Measurements from ENCODE around the gene DCAF10.
"Not testable (repeated sequence)": the region's sequence is repeated elsewhere in the genome, so short reads cannot be mapped to it uniquely, and the experiment has no call there.

DCAF10 gene

DNA sequence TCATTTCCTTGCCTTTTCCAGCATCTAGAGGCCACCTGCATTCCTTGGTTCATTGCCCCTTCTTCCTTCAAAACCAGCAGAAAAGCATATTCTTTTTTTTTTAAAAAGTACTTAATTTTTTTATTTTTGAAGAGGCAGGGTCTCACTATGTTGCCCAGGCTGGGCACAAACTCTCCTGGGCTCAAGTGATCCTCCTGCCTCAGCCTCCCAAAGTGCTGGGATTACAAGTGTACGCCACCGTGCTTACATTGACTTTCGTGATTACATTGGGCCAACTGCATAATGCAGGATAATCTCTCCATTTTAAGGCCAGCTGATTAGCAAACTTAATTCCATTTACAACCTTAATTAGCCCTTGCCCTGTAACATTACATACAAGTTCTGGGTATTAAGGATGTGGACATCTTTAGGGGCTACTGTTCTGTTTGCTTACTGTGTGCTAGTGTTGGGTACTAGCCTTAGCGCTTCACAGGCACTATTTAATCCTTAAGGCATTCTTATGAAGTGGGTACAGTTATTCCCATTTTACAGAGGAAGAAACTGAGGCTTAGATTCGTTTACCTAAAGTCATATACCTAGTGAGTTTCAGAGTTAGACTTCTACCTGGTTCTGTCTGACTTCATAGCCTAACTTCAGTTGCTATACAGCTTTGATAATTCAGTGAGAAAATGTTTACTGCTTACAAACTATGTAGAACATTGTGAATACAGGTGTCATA, 69.6 kb downstream of the DCAF10 start:
- ATAC-seq (ENCODE audit: low read depth) = no peak
- no peak overlapping the region for H3K27ac Mint-ChIP-seq
- H3K4me1 Mint-ChIP-seq = no peaks in the 10 kb centered on the region
- H3K4me3 Mint-ChIP-seq = no peak overlapping the region
- H3K27me3 Mint-ChIP-seq = no peaks in the 10 kb centered on the region
- DNase-seq (ENCODE audit: low spot score in 2 of 2) = no peak
- no peaks in the 10 kb centered on the region for H3K36me3 Mint-ChIP-seq
- no peaks in the 10 kb centered on the region for H3K9me3 Mint-ChIP-seq

GRCh38 chr9:37870799-37871176, 70.2 kb downstream of the DCAF10 start:
- ATAC-seq (ENCODE audit: low read depth) = no peak
- Mint-ChIP-seq H3K9me3 (no peaks in the 10 kb centered on the region), H3K4me1 (no peaks in the 10 kb centered on the region), H3K27ac (no peak overlapping the region), H3K27me3 (no peaks in the 10 kb centered on the region), H3K4me3 (no peak overlapping the region), H3K36me3 (no peaks in the 10 kb centered on the region)
- DNase-seq (ENCODE audit: low spot score in 2 of 2) = no peak

- ATAC-seq (ENCODE audit: low read depth) (no peak), DNase-seq (ENCODE audit: low spot score in 2 of 2) (no peak)
- Mint-ChIP-seq H3K36me3 (peaks cover 9% of the 10 kb centered on the region), H3K27me3 (no peaks in the 10 kb centered on the region), H3K4me1 (no peaks in the 10 kb centered on the region), H3K9me3 (no peaks in the 10 kb centered on the region), H3K27ac (no peak overlapping the region), H3K4me3 (no peak overlapping the region)
Observed at GRCh38 chr9:37873955-37874354, 73.4 kb downstream of the DCAF10 start.

GRCh38 chr9:37876376-37876775, 75.8 kb downstream of the DCAF10 start:
- Mint-ChIP-seq H3K9me3 (no peaks in the 10 kb centered on the region), H3K4me1 (peaks cover 3% of the 10 kb centered on the region), H3K27me3 (no peaks in the 10 kb centered on the region), H3K36me3 (peaks cover 17% of the 10 kb centered on the region), H3K4me3 (no peak overlapping the region), H3K27ac (no peak overlapping the region)
- DNase-seq (ENCODE audit: low spot score in 2 of 2) = no peak
- ATAC-seq (ENCODE audit: low read depth) = no peak

- Mint-ChIP-seq H3K27ac (no peak overlapping the region), H3K27me3 (no peaks in the 10 kb centered on the region), H3K4me1 (peaks cover 3% of the 10 kb centered on the region), H3K36me3 (peaks cover 23% of the 10 kb centered on the region), H3K9me3 (no peaks in the 10 kb centered on the region), H3K4me3 (no peak overlapping the region)
- DNase-seq (ENCODE audit: low spot score in 2 of 2) = no peak
- no peak for ATAC-seq (ENCODE audit: low read depth)
Observed at GRCh38 chr9:37880916-37881479, 80.4 kb downstream of the DCAF10 start.

DNA sequence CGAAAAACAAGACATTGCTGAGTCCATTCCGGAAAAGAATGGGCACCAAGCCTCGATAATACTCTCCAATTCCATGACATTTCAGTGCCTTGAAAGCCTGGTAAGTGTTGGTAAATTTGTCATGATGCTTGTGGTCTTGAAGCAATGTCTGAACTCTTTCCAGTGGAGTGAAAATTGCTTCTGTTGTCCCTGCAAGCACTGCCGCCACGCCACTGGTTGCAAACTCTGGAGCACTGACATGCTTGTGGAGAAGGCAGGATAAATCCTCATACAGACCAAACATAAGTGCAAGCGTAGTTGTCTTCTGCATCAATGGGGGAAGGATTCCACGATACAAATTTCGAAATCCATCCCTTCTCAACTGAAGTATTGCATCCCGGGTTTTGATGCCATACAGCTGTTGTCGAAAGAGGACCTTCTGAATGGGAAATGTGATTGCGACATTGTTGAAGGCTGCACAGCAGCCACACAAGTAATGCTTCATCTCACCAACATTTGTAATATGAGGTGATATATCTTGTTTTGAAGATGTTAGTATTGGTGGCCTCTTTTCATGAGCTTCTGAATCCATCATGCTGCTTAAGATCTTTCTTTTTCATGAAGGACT, 87.5 kb downstream of the DCAF10 start:
- peaks cover 32% of the 10 kb centered on the region for H3K36me3 Mint-ChIP-seq
- not testable (repeated sequence) for H3K4me1 Mint-ChIP-seq; H3K9me3 Mint-ChIP-seq; H3K27ac Mint-ChIP-seq; H3K27me3 Mint-ChIP-seq; H3K4me3 Mint-ChIP-seq; DNase-seq (ENCODE audit: low spot score in 2 of 2); ATAC-seq (ENCODE audit: low read depth)

- Mint-ChIP-seq H3K9me3 (no peaks in the 10 kb centered on the region), H3K4me1 (no peaks in the 10 kb centered on the region), H3K27me3 (no peaks in the 10 kb centered on the region), H3K36me3 (peaks cover 32% of the 10 kb centered on the region), H3K27ac (no peak overlapping the region), H3K4me3 (no peak overlapping the region)
- DNase-seq (ENCODE audit: low spot score in 2 of 2) (no peak), ATAC-seq (ENCODE audit: low read depth) (no peak)
Observed at GRCh38 chr9:37889536-37889935, 88.9 kb downstream of the DCAF10 start.

DNA sequence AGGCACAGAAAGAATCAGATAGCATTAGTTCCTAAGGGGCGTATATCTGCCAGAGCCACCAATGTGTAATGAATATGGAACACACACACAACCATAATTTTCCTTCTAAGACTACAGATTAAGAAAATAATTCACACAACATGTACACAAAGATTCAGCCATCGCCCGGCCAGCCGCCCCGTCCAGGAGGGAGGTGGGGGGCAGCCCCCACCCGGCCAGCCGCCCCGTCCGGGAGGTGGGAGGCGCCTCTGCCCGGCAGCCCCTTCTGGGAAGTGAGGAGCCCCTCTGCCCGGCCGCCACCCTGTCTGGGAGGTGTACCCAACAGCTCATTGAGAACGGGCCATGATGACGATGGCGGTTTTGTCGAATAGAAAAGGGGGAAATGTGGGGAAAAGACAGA, 90.4 kb downstream of the DCAF10 start:
- not testable (repeated sequence) for H3K9me3 Mint-ChIP-seq; H3K4me1 Mint-ChIP-seq; H3K27me3 Mint-ChIP-seq; H3K4me3 Mint-ChIP-seq; ATAC-seq (ENCODE audit: low read depth); DNase-seq (ENCODE audit: low spot score in 2 of 2); H3K27ac Mint-ChIP-seq
- H3K36me3 Mint-ChIP-seq = peaks cover 38% of the 10 kb centered on the region

DNA sequence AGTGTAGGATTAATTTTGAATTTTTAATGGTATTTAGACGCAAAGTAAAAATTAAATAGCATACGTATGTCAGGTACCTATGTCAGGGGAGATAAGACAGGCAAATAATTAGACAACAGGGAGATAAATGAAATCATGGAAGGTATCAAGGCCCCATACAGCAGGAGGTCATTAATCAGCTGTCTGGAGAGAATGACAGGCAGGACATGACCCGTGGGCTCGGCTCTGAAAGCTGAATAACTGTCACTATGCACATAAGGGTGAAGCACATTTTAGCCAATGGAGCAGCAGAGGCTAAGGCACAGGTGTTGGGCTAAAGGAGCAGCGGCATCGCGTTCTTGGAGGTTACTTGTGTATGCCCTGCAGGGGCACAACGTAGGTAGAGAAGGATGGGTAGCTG, 91.5 kb downstream of the DCAF10 start:
- Mint-ChIP-seq H3K27ac (no peak overlapping the region), H3K36me3 (peaks cover 42% of the 10 kb centered on the region), H3K4me3 (no peak overlapping the region), H3K9me3 (no peaks in the 10 kb centered on the region), H3K27me3 (no peaks in the 10 kb centered on the region), H3K4me1 (no peaks in the 10 kb centered on the region)
- no peak for ATAC-seq (ENCODE audit: low read depth)
- no peak for DNase-seq (ENCODE audit: low spot score in 2 of 2)

DNA sequence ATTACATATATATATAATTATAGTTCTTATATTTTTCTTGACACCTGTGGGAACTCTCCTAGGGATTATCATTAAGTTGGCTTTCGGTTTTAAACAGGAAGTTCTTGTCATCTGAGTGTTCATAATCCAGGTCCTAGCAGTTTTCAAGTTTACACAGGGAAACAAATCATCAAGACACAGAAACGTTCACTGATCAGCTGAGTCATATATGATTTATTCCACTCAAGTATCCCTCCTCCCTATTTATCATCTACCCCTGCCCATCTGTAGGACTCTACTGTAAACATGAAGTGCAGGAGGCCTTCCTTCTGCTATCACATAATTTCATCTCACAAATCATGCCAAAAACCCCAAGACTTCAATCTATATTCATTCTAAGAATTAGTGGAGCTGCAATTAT, 97.1 kb downstream of the DCAF10 start:
- no peak overlapping the region for H3K27ac Mint-ChIP-seq
- no peak for DNase-seq (ENCODE audit: low spot score in 2 of 2)
- H3K27me3 Mint-ChIP-seq = no peaks in the 10 kb centered on the region
- no peak overlapping the region for H3K4me3 Mint-ChIP-seq
- no peak for ATAC-seq (ENCODE audit: low read depth)
- no peaks in the 10 kb centered on the region for H3K9me3 Mint-ChIP-seq
- H3K4me1 Mint-ChIP-seq = peaks cover 3% of the 10 kb centered on the region
- peaks cover 26% of the 10 kb centered on the region for H3K36me3 Mint-ChIP-seq

DNA sequence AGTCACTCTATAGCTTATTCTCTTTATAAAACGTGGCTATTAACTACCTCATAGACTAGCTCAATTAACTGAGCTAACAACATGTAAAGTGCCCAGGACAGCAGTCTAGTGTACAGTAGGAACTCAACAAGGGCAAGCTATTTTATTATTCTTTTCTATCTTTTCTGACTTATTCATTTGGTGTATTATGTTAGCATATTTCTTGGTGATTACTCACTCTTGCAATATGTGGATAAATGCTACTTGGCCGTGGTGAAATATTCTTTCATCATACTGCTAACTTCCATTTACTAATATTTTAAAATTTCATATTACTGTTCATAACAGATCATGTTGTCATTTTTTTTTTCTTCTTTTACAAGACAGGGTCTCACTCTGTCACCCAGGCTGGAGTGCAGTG, 98.4 kb downstream of the DCAF10 start:
- no peak for DNase-seq (ENCODE audit: low spot score in 2 of 2)
- Mint-ChIP-seq H3K4me1 (peaks cover 11% of the 10 kb centered on the region), H3K9me3 (no peaks in the 10 kb centered on the region), H3K27ac (no peak overlapping the region), H3K27me3 (no peaks in the 10 kb centered on the region), H3K4me3 (no peak overlapping the region), H3K36me3 (peaks cover 26% of the 10 kb centered on the region)
- ATAC-seq (ENCODE audit: low read depth) = no peak

GRCh38 chr9:37902131-37902530, 101.5 kb downstream of the DCAF10 start:
- no peak for ATAC-seq (ENCODE audit: low read depth)
- Mint-ChIP-seq H3K4me3 (no peak overlapping the region), H3K27ac (no peak overlapping the region)

GRCh38 chr9:37902796-37903646, 102.4 kb downstream of the DCAF10 start:
- Mint-ChIP-seq H3K9me3 (no peaks in the 10 kb centered on the region), H3K36me3 (peaks cover 4% of the 10 kb centered on the region), H3K27ac (peak overlapping the region; percentile 96), H3K27me3 (no peaks in the 10 kb centered on the region), H3K4me3 (peak overlapping the region; percentile 98), H3K4me1 (peaks cover 14% of the 10 kb centered on the region)
- no peak for ATAC-seq (ENCODE audit: low read depth)
- no peak for DNase-seq (ENCODE audit: low spot score in 2 of 2)

More at GRCh38 chr9:37902131-37902530, 101.5 kb downstream of the DCAF10 start:
- no peaks in the 10 kb centered on the region for H3K27me3 Mint-ChIP-seq
- peaks cover 8% of the 10 kb centered on the region for H3K36me3 Mint-ChIP-seq
- no peak for DNase-seq (ENCODE audit: low spot score in 2 of 2)
- H3K9me3 Mint-ChIP-seq = no peaks in the 10 kb centered on the region
- H3K4me1 Mint-ChIP-seq = peaks cover 17% of the 10 kb centered on the region
